ENCODE data around the gene PAFAH1B2. TPM values are rescaled to one million over a fixed set of nuclear protein-coding genes. Genes with fewer than 3 reads are reported as not detected.
"Not testable (repeated sequence)": the region's sequence is repeated elsewhere in the genome, so short reads cannot be mapped to it uniquely, and the experiment has no call there.

Gene PAFAH1B2
- total and polyA plus RNA-seq, 4 donors = 22.2 to 73.1 (median 47.3) TPM

DNA sequence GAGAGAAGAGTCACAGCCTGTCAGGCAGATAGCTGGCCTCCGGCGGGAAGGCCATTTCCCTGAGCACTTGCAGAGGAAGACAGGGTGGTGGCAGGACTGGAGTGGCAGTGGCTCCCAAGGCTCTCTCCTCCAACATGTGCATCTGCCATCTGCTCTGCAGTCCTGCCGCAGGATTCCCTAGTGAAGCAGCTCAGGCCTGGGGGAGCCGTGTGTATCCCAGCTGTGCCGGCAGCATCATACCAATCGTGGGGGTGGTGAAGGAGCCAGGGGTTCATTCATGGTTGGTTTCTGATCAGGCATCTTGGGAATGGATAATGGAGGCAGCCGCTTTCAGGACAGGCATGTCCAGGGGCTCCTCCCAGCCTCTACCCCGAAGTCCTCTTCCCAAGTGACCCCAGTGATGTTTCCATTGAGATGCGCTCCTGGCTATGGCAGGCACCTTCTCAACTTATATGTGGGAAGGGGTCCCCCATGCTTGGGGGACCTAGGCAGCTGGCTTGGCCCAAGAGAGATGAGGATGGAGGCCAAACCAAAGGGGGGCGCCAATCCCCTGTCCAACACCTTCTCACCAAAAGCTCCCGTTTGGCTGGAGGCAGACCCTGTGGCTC, 61.2 kb downstream of the PAFAH1B2 start:
- peak overlapping the region; percentile 14 to 46 for H3K27ac ChIP-seq (ENCODE audit: low read depth in 1 of 2, low read length in 1 of 2)
- WGBS, 2 donors = 90 to 96% methylated on average over 11 of the region's 11 CpGs
- peaks cover 0 to 13% (median 0%) of the 10 kb centered on the region in 5 donors for H3K4me1 ChIP-seq (ENCODE audit: control insufficient read depth in 5 of 5, insufficient read depth in 5 of 5, low read length in 5 of 5)

DNA sequence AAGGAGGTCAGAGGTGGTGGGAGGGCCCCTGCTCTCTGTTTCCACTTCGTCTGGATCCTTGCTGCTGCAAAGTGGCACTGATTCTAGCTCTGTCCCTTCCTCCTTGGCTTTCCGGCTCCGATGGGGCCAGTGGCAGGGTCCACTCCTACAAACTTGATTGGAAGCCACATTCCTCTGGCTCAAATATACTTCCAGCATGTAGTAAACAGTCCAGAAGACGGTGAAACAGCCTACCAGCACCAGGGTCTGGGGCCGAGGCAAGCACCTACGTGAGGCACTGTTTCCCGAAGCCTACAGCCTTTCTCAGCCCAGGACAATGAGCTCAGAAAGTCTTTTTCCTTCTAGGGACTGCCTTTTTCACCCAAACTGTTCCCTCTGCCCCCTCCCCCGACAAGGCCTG, 62.0 kb downstream of the PAFAH1B2 start:
- DNase-seq; H3K9ac ChIP-seq (ENCODE audit: insufficient read depth in 1 of 2, low read length in 2 of 2); H3K27ac ChIP-seq (ENCODE audit: low read depth in 1 of 2, low read length in 1 of 2); H3K9me3 ChIP-seq (ENCODE audit: control insufficient read depth in 4 of 4, insufficient read depth in 3 of 4, low read length in 3 of 4); H3K27me3 ChIP-seq (ENCODE audit: control insufficient read depth in 3 of 3, insufficient read depth in 3 of 3, low read length in 2 of 3); H3K4me3 ChIP-seq; ATAC-seq (ENCODE audit: insufficient read depth, low FRiP score): not testable (repeated sequence)
- WGBS, 2 donors = 90 to 91% methylated on average over 7 to 8 of the region's 8 CpGs
- Histone ChIP-seq H3K4me1 (ENCODE audit: control insufficient read depth in 5 of 5, insufficient read depth in 5 of 5, low read length in 5 of 5) (peaks cover 0 to 13% (median 0%) of the 10 kb centered on the region in 5 donors), H3K36me3 (ENCODE audit: control insufficient read depth in 4 of 4, insufficient read depth in 4 of 4, low read length in 4 of 4) (peaks cover 0 to 25% (median 2%) of the 10 kb centered on the region in 4 donors)

More for the DNA sequence above, 61.2 kb downstream of the PAFAH1B2 start:
- H3K4me3 ChIP-seq = no peak overlapping the region
- H3K9ac ChIP-seq (ENCODE audit: insufficient read depth in 1 of 2, low read length in 2 of 2) = no peak overlapping the region
- H3K27me3 ChIP-seq (ENCODE audit: control insufficient read depth in 3 of 3, insufficient read depth in 3 of 3, low read length in 2 of 3) = no peaks in the 10 kb centered on the region
- H3K9me3 ChIP-seq (ENCODE audit: control insufficient read depth in 4 of 4, insufficient read depth in 3 of 4, low read length in 3 of 4) = no peaks in the 10 kb centered on the region
- DNase-seq (no peak), ATAC-seq (ENCODE audit: insufficient read depth, low FRiP score) (no peak)
- TF ChIP-seq, protein P1, sequence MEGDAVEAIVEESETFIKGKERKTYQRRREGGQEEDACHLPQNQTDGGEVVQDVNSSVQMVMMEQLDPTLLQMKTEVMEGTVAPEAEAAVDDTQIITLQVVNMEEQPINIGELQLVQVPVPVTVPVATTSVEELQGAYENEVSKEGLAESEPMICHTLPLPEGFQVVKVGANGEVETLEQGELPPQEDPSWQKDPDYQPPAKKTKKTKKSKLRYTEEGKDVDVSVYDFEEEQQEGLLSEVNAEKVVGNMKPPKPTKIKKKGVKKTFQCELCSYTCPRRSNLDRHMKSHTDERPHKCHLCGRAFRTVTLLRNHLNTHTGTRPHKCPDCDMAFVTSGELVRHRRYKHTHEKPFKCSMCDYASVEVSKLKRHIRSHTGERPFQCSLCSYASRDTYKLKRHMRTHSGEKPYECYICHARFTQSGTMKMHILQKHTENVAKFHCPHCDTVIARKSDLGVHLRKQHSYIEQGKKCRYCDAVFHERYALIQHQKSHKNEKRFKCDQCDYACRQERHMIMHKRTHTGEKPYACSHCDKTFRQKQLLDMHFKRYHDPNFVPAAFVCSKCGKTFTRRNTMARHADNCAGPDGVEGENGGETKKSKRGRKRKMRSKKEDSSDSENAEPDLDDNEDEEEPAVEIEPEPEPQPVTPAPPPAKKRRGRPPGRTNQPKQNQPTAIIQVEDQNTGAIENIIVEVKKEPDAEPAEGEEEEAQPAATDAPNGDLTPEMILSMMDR (IDR thresholded peaks at IDR 0.05; ENCODE audit: control extremely low read depth, extremely low read depth) = no peak
- peaks cover 0 to 25% (median 2%) of the 10 kb centered on the region in 4 donors for H3K36me3 ChIP-seq (ENCODE audit: control insufficient read depth in 4 of 4, insufficient read depth in 4 of 4, low read length in 4 of 4)

DNA sequence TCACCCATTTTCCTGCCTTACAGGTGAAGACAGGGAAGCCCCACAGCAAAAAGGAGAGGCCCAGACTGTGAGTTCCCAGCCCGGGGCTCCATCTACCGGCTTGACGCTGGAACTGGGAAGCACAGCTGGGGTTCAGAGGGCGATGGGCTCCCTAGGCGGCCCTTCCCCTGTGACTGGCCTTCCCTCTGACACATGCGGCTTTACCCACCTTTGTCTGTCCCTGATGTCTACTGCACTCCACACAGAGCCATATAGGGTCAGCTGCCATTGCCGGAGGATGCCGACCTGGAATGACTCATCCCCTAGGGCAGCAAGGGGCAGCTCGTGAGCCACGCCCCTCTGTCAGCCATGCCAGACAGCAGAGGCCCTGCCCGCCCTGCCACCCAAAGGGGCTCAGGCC, 62.8 kb downstream of the PAFAH1B2 start:
- not testable (repeated sequence) for H3K9ac ChIP-seq (ENCODE audit: insufficient read depth in 1 of 2, low read length in 2 of 2); H3K27ac ChIP-seq (ENCODE audit: low read depth in 1 of 2, low read length in 1 of 2); DNase-seq; H3K27me3 ChIP-seq (ENCODE audit: control insufficient read depth in 3 of 3, insufficient read depth in 3 of 3, low read length in 2 of 3); H3K9me3 ChIP-seq (ENCODE audit: control insufficient read depth in 4 of 4, insufficient read depth in 3 of 4, low read length in 3 of 4); ATAC-seq (ENCODE audit: insufficient read depth, low FRiP score); H3K4me3 ChIP-seq
- H3K36me3 ChIP-seq (ENCODE audit: control insufficient read depth in 4 of 4, insufficient read depth in 4 of 4, low read length in 4 of 4) = peaks cover 0 to 25% (median 2%) of the 10 kb centered on the region in 4 donors
- peaks cover 0 to 13% (median 0%) of the 10 kb centered on the region in 5 donors for H3K4me1 ChIP-seq (ENCODE audit: control insufficient read depth in 5 of 5, insufficient read depth in 5 of 5, low read length in 5 of 5)
- WGBS, 2 donors = 84 to 100% methylated on average over 5 to 6 of the region's 11 CpGs

DNA sequence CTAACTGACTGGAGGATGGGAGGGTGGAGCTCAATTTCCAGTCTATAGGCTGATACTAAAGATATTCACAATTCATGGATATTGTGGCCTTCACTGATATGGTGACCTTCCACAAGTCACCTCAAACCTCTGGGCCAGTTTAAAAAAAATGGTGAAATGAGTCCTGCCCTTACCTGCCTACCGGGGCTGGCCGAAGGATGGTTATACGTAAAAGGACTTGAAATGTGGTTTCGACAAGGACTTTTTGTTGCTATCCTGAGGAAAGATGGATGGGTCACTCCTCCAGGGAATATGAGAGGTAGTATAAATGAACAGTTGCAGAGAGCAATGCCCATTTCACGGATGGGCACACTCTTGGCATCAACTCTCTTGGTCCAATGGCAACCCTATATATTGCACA, 63.4 kb downstream of the PAFAH1B2 start:
- WGBS, 2 donors = 89 to 95% methylated on average over 5 of the region's 5 CpGs
- H3K9ac ChIP-seq (ENCODE audit: insufficient read depth in 1 of 2, low read length in 2 of 2); H3K4me3 ChIP-seq; H3K9me3 ChIP-seq (ENCODE audit: control insufficient read depth in 4 of 4, insufficient read depth in 3 of 4, low read length in 3 of 4); H3K27me3 ChIP-seq (ENCODE audit: control insufficient read depth in 3 of 3, insufficient read depth in 3 of 3, low read length in 2 of 3); H3K27ac ChIP-seq (ENCODE audit: low read depth in 1 of 2, low read length in 1 of 2); ATAC-seq (ENCODE audit: insufficient read depth, low FRiP score); DNase-seq: not testable (repeated sequence)
- peaks cover 0 to 25% (median 2%) of the 10 kb centered on the region in 4 donors for H3K36me3 ChIP-seq (ENCODE audit: control insufficient read depth in 4 of 4, insufficient read depth in 4 of 4, low read length in 4 of 4)
- H3K4me1 ChIP-seq (ENCODE audit: control insufficient read depth in 5 of 5, insufficient read depth in 5 of 5, low read length in 5 of 5) = peaks cover 0 to 13% (median 0%) of the 10 kb centered on the region in 5 donors

DNA sequence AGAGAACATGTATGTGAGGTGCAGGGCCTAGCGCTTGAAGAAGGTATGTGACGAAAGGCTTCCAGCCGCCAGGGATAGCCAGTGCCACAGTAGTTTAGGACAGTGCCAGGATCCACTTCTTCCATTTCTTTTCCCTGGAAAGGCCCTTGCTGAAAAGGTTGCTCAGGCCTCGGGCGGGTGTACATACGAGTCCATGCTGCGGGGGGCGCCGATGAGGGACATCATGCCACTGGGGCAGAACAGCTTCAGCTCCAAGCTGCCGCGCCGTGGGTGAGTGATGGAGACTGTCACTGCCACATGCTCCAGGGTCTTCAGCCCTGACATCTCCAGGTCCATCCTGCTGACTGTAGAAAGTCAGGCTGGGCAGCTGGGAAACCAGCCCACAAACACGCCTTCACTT, 64.6 kb downstream of the PAFAH1B2 start:
- not testable (repeated sequence) for H3K4me3 ChIP-seq; DNase-seq; H3K27me3 ChIP-seq (ENCODE audit: control insufficient read depth in 3 of 3, insufficient read depth in 3 of 3, low read length in 2 of 3); H3K9me3 ChIP-seq (ENCODE audit: control insufficient read depth in 4 of 4, insufficient read depth in 3 of 4, low read length in 3 of 4); H3K27ac ChIP-seq (ENCODE audit: low read depth in 1 of 2, low read length in 1 of 2); ATAC-seq (ENCODE audit: insufficient read depth, low FRiP score); H3K9ac ChIP-seq (ENCODE audit: insufficient read depth in 1 of 2, low read length in 2 of 2)
- peaks cover 0 to 13% (median 0%) of the 10 kb centered on the region in 5 donors for H3K4me1 ChIP-seq (ENCODE audit: control insufficient read depth in 5 of 5, insufficient read depth in 5 of 5, low read length in 5 of 5)
- 90 to 91% methylated on average over 9 of the region's 13 CpGs for WGBS, 2 donors
- peaks cover 0 to 17% (median 3%) of the 10 kb centered on the region in 4 donors for H3K36me3 ChIP-seq (ENCODE audit: control insufficient read depth in 4 of 4, insufficient read depth in 4 of 4, low read length in 4 of 4)

DNA sequence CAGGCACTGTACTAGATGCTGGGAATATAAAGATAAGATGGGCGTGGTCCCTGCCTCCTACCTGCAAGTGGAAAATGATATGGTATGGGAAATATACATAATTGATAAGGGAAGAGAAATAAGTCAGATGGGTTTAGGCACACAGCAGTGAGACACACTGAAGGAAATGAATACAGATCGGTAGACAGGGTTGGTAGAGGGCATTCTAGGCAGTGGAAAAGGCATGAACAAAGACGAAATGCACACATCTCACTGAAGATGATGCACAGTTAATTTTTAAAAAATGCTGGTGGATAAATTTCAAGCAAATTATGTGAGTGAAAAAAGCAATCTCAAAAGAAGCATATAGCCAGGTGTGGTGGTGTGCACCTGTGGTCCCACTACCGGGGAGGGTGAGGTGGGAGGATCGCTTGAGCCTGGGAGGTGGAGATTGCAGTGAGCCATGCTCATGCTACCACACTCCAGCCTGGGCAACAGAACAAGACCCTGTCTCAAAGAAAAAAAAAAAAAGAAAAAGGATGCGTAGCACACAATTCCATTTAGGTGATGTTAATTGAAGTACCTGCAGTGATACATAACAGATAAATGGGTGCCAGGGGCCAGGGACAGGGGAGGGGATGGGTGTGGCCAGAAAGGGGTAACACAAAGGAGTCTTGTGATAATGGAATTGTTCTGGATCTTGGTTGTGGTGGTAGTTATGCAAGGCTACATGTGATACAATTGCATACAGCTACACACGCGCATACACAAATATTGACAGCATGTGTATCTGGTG, 65.5 kb downstream of the PAFAH1B2 start:
- not testable (repeated sequence) for H3K27ac ChIP-seq (ENCODE audit: low read depth in 1 of 2, low read length in 1 of 2); H3K27me3 ChIP-seq (ENCODE audit: control insufficient read depth in 3 of 3, insufficient read depth in 3 of 3, low read length in 2 of 3); ATAC-seq (ENCODE audit: insufficient read depth, low FRiP score); H3K4me1 ChIP-seq (ENCODE audit: control insufficient read depth in 5 of 5, insufficient read depth in 5 of 5, low read length in 5 of 5); H3K9me3 ChIP-seq (ENCODE audit: control insufficient read depth in 4 of 4, insufficient read depth in 3 of 4, low read length in 3 of 4); H3K4me3 ChIP-seq; DNase-seq; H3K9ac ChIP-seq (ENCODE audit: insufficient read depth in 1 of 2, low read length in 2 of 2)
- peaks cover 0 to 15% (median 6%) of the 10 kb centered on the region in 4 donors for H3K36me3 ChIP-seq (ENCODE audit: control insufficient read depth in 4 of 4, insufficient read depth in 4 of 4, low read length in 4 of 4)
- WGBS, 2 donors = 90 to 93% methylated on average over 7 to 8 of the region's 8 CpGs
